ENCODE measurements around the gene NUP214.
"Not testable (repeated sequence)": the region's sequence is repeated elsewhere in the genome, so short reads cannot be mapped to it uniquely, and the experiment has no call there.

Gene NUP214

DNA sequence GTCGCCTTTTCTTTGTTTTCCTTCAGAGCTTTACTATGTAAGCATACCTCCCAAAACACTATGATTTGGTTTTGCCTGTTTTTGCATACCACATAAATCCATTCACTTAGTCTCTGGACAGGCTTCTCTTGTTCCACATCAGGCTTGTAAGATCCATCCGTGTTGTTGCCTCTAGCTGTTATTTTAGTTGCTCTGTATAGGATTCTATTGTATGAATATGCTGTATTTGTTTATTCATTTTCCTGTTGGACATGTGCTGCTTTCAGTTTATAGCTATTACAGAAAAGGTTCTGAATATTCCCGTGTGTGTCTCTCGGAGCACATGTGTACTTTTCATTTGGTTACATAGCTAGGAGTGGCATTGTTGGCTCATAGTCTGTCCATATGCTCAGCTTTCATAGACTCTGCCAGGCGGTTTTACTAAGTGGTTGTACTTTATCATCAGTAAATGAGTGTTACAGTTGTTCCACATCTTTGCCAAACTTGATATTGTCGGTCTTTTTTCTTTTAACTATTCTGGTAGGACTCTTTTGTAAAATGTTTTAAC is 41.8 kb downstream of the NUP214 start:
- DNase-seq = no peak

DNA sequence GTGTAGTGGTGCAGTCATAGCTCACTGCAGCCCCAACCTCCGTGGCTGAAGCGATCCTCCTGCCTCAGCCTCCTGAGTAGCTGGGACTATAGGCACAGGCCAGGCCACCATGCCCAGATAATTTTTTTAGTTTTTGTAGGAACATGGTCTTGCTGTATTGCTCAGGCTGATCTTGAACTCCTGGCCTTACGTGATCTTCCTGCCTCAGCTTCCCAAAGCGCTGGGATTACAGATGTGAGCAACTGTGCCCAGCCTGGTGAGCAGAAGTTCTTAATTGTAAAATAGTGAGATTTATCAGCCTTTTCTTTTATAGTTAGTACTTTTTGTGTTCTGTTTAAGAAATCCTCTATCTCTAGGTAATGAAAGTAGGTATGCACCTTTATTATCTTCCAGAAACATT is 42.5 kb downstream of the NUP214 start:
- no peak for DNase-seq

DNA sequence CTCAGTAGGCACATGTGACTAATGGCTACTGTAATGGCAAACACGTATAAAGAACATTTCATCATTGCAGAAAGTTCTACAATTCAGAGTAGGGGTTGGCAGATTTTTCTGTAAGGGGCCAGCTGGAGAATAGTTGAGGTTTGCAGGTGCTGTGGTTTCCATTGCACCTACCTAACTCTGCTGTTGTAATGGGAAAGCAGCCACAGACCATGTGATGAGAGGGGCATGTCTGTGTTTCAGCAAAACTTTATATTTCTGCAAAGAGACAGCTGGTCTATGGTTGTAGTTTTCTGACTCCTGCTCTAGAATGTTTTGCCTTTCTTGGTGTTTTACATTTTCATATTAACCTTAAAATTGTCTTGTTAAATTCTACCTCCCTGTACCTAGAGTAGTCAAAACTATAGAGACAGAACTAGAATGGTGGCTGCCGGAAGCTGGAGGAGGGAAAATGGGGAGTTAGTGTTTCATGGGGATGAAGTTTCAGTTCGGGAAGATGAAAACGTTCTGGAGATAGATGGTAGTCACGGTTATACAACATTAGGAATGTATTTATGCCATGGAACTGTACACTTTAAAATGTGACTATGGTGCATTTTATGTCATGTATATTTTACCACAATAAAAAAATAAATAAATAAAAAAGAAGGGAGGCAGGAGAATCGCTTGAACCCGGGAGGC is 44.3 kb downstream of the NUP214 start:
- no peak for DNase-seq

DNA sequence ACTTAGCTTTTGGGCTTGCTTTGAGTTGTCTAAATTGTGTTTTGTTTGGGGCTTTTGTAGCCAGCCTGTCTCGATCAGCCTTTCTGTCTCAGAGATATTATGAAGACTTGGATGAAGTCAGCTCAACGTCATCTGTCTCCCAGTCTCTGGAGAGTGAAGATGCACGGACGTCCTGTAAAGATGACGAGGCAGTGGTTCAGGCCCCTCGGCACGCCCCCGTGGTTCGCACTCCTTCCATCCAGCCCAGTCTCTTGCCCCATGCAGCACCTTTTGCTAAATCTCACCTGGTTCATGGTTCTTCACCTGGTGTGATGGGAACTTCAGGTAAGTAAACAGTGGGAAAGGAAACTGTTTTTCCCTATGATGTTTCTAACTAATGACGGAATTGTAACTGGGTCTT is 48.6 kb downstream of the NUP214 start:
- no peak for DNase-seq

DNA sequence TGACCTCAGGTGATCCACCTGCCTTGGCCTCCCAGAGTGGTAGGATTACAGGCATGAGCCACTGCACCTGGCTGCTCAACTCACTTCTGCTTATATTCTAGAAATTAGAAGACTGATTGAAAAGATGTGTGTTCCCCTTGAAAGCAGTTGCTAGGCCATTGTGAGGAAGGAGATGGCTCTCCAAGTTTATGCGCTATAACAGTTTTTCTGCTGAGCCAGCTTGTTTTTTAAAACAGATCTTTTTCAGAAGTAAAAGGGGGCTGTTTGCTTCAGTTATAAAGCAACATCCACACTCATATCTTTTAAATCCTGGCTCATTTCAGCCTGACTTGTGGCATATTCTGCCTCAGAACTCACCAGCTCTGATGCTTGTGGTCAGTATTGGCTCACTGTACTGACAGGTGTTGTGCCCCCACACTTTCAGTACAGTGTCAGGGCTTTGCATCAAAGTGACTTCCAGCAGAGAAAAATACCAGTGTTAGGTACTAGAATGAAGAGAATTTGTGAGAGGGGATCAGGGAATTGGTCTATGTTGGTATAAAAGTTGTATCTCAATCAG is 49.4 kb downstream of the NUP214 start:
- no peak for DNase-seq

DNA sequence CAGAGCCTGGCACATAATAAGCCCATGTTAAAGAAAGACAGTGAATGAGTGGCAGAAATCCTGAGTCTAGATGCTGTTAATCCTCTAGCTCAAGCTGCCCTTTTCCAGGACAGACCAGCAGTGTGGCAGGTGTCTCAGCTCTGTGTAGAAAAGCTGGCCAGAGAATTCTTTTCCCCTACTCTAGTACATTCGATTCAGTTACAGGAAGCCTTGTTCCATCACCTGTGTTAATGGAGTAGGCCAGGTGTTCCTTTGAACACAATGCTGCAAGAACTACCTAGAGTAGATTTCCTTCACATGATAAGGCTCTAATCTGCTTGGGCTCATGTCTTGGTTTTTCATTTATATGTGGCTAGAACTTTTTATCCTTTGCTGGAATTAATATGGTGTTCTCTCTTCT is 52.5 kb downstream of the NUP214 start:
- DNase-seq = no peak

DNA sequence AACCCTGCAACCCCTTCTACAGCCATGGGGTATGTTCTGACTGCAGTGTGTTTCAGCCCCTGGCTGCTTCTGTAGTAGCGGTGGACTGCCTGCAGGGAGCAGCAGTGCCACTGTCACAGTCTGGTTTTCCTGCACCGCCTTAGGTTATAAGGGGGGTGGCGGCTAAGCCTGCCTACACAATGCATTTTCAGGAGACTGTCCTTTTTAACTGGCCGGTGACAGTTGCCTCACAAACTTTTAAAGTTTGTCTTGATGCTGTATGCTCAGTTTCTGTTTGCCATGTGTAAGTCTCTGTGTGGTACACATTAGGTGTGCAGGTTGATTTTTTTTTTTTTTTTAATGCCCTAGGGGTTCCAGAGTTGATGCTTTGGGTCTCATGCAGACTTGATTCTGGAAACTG is 53.0 kb downstream of the NUP214 start:
- DNase-seq = peak; percentile 81

DNA sequence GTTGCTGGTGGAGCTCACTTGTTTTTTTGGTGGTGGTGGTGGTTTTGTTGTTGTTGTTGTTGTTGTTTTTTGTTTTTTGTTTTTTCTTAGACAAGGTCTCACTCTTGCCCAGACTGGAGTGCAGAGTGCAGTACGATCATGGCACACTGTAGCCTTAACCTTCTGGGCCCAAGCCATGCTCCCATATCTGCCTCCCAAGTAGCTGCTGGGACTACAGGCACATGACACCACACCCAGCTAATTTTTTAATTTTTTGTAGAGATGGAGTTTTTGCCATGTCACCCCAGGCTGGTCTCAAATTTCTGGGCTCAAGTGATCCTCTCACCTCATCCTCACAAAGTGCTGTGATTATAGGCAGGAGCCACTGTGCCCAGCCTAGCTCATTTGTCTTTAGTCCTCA is 53.5 kb downstream of the NUP214 start:
- DNase-seq = no peak

DNA sequence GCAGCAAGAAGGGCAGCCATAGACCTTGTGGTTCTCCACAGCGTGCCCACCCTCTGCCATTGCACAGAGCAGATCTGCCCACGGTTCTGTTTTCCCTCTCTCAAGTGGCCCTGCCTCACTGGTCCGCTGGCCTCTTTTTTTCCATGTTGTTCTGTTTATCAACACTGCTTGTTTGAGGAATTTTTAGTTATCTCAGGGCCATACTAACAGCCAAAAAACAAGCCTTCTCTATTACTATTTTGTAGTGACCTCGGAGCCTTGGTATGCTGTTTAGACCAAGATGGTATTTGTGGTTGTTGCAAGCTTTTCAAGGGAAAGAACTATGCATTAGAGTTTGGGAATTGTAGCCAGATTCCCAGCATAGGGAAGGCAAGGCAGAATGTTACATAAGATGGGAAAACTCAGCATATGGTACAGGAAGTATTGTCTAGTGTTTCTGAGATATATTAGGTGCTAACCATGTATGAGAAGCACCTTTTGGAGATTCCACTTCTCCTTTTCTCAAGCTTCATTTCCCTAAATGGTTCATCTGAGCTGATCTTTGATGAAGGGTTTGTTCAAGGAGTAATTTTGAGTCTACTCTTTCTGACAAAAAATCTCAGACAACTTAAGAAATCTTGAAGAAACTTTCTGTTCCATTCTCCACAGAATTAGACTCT is 54.3 kb downstream of the NUP214 start:
- no peak for DNase-seq

DNA sequence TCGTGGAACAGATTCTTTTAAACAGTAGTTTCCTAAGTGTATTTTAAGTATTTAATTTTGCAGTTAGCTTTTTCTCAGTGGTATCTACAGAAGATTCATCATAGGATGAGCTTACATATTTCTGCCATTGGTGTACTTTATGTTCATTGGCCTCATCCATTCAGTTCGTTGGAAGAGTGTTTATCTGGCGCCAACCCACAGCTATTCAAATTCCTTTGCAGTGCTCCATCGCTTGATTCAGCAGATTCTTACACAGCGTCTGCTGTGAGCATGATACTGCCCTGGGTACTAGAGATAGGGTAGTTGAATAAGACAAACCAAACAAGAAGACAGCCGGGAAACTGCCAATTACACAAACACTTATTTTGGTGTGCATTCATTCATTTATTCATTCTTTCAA is 55.1 kb downstream of the NUP214 start:
- no peak for DNase-seq

DNA sequence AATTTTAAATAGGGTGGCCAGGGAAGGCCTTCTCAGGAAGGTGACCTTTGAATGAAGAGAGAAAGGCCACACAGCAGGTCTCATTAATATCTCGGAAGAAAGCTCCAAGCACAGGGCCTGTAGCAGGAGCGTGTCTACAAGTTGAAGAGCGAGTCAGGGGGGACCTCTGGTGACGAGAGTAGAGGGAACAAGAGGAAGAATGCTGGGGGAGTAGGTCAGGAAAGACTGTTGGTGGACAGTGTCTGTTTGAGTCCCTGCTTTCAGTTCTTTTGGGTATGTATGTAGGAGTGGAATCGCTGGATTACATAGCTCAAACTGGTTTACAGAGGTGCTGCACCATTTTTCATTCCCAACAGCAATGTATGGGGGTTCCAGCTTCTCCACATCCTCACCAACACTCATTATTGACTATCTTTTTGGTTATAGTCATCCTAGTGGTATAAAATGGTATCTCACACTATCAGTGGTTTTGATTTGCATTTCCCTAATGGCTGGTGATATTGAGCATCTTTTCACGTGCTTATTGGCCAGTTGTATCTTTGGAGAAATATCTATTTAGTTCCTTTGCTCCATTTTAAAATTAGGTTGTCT is 55.8 kb downstream of the NUP214 start:
- DNase-seq = no peak

DNA sequence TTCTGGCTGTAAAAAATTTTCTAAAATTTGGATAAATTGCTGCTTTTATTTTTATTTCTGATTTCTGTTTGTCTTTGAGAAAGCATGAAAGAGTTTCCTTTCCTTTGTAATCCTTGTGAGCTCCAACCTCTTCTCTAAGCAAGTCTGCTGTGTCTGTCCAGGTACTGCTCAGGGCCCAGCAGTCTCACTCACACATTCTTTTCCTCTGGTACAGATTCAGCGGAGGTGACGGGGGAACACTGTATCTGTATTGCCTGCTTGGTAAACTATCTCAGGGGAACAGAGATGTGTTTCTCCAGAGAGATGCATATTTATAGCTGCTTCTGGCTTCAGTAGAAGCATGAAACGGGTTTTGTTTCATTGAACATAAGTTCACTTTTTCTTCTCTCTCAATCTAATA is 60.5 kb downstream of the NUP214 start:
- DNase-seq = no peak

DNA sequence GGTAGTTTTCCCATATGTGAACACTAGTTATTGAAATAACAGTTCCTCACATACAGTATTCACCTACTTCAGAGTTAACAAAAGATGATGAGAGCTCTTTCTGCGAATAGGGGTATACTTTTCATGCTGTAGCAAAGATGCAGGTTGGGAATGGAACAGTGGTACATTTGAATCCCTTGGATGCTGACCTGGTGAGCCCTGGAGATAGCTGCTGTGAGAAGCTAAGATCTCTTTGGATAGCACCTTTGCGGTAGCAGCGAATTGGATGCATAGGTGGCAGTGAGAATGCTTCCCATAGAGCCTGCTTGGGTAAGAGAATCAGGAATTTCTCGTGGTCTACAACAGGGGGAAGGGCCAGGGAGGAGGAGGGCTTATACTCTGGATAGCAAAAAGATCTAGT is 61.2 kb downstream of the NUP214 start:
- no peak for DNase-seq

DNA sequence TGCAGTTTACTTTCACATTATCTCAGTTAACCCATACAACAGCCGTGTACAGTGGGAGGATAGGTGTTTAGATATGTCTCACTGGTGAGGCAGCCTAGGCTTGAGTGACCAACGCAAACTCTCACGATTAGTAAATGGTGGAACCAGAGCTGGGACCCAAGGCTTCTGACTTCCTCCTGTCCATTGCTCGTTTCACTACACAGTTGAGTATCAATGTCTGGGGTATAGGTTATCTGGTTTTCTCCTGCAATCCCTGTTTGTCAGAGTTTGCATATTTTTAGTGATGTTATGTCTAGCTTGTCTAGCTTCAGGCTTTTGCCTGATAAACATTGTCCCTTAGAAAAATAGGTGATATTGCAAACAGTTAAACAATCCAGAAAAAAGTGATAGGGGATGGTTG is 62.6 kb downstream of the NUP214 start:
- no peak for DNase-seq

DNA sequence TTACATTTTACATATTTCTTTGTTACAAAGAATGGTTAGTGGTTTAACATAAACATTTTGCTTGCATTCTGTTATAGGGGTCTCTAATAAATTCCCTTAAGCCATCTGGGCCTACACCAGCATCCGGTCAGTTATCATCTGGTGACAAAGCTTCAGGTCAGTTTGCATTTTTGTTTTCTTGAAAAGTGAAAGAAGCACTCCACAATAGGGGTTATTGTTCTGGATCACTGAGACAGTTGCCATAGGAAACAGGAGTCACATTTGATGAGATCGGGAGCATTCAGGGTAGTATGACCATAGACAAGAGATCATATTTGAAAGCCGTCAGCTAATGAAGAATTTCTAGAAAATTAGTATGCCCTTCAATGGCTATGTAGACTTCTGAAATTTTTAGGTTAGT is 63.6 kb downstream of the NUP214 start:
- no peak for DNase-seq

DNA sequence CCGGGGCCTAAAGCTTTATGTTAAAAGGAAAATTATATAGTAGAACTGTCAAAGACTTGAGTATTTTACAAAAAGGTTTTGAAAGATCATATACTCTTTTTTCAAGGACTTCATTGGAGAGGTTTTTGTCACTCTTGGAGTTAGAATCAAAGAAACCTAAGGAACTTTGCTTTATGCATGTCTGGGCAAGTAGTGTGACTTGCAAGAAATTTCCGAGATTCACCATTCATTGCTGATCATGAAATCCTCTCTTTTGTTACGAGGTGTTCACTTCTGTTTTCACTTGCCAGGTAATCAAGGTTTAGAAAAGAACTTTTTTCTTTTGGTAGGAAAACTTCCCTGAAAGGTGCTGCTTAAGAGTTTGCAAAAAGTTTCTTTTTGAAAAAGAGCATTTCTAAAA is 64.8 kb downstream of the NUP214 start:
- no peak for DNase-seq

DNA sequence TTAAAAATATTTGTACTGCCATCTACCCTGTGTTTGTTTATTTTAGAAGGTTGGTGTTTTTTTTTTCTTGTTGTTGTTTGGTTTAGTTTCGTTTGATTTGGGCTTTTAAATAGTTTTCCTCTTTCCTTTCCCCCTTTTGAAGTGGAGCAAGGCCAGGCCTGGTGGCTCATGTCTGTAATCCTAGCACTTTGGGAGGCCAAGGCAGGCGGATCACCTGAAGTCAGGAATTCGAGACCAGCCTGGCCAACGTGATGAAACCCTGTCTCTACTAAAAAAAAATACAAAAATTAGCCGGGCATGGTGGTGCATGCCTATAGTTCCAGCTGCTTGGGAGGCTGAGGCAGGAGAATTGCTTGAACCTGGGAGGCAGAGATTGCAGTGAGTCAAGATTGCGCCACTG is 65.6 kb downstream of the NUP214 start:
- not testable (repeated sequence) for DNase-seq

DNA sequence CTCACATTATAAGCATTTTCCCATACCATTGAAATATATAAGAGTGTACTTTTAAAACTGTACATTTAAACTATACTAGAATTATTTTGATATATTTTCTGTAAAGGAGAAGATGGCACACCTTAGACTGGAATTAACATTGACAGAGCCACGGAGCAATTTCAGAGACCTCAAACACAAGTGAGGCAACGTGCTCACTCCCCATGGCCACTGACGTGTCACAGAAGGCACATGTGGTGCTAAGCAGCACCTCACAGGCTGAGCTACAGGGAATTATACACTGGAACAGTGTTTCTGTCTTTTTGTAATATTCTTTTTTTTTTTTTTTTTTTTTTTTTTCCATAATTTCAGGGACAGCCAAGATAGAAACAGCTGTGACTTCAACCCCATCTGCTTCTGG is 66.5 kb downstream of the NUP214 start:
- DNase-seq = no peak

DNA sequence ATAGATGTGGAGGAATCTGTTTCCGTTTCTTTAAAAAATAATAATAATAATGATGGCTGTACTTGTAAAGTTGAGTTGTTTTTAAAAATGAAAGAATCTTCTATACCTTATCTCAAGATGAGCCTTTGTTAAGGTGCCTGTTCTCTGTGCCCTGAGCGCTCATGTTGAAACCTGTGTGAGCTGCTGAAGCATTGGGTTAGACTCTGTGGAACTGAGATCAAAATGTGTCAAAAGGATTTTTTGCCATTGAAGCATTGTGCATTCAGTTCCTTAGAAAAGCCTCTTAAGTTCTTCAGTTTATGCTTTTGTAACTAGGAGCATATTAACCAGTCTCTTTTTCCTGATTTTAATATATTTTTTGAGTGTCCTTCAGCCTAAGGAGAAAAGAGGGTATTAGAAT is 67.7 kb downstream of the NUP214 start:
- no peak for DNase-seq

DNA sequence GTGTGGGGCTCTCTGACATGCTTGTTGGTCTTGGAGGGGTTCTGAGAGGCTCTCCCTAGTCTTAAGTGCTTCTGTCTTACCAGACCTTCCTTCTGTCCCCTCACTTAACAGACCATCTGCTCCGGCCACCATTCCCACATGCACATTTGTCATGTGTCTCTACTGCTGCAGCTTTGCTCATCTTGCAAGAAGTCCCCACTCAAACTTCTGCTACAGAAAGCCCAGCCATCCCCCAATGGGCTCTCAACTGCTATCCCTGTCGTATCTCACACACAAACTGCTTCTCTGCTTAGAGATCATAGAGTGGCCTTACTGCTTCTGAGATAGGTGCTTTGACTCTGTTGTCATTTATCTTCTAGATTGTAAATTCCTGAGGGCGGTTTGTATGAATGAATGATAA is 69.4 kb downstream of the NUP214 start:
- no peak for DNase-seq

DNA sequence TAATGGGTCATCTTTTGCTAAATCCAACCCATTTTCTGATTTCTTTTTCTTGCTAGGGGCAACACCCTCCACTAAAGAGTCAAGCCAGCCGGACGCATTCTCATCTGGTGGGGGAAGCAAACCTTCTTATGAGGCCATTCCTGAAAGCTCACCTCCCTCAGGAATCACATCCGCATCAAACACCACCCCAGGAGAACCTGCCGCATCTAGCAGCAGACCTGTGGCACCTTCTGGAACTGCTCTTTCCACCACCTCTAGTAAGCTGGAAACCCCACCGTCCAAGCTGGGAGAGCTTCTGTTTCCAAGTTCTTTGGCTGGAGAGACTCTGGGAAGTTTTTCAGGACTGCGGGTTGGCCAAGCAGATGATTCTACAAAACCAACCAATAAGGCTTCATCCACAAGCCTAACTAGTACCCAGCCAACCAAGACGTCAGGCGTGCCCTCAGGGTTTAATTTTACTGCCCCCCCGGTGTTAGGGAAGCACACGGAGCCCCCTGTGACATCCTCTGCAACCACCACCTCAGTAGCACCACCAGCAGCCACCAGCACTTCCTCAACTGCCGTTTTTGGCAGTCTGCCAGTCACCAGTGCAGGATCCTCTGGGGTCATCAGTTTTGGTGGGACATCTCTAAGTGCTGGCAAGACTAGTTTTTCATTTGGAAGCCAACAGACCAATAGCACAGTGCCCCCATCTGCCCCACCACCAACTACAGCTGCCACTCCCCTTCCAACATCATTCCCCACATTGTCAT is 72.0 kb downstream of the NUP214 start:
- no peak for DNase-seq

DNA sequence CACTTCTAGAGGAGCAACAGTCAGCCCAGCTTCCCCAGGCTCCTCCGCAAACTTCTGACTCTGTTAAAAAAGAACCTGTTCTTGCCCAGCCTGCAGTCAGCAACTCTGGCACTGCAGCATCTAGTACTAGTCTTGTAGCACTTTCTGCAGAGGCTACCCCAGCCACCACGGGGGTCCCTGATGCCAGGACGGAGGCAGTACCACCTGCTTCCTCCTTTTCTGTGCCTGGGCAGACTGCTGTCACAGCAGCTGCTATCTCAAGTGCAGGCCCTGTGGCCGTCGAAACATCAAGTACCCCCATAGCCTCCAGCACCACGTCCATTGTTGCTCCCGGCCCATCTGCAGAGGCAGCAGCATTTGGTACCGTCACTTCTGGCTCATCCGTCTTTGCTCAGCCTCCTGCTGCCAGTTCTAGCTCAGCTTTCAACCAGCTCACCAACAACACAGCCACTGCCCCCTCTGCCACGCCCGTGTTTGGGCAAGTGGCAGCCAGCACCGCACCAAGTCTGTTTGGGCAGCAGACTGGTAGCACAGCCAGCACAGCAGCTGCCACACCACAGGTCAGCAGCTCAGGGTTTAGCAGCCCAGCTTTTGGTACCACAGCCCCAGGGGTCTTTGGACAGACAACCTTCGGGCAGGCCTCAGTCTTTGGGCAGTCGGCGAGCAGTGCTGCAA is 72.8 kb downstream of the NUP214 start:
- DNase-seq = no peak

DNA sequence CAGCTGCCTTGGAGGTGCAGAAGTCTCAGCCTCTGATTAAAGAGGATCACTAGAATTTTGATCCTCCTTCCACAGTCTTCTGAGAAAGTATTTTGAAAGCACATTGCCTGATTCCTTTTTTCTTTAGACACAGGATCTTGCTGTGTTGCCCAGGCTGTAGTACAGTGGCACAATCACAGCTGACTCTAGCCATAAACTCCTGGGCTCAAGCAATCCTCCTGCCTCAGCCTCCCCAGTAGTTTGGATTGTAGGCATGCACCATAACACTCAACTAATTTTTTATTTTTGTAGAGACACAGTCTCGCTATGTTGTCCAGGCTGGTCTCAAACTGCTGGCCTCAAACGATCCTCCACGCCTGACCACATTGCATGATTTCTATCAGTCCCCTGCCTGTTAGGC is 76.5 kb downstream of the NUP214 start:
- no peak for DNase-seq

Data from CD4-positive, alpha-beta T cell treated with Interleukin-21 for 1 hour (primary cell).